T-cell (primary cell): Measurements from ENCODE around the gene LINGO1. TPM values are rescaled to one million over a fixed set of nuclear protein-coding genes. Genes with fewer than 3 reads are reported as not detected.

ENCODE experiments used
- total RNA-seq, 35 experiments: library from RNA in 6 of 35; stranded (reverse) in 6 of 35; fragments of 120-200 nt in 1 of 35; gene quantifications; one replicate each; pipeline versions ENCODE4 v1.2.1 to v1.2.4 and lab custom pipeline; 2013 to 2026

Gene LINGO1
- total RNA-seq, 5 donors from 2014 or later (not counting 1 experiment from before 2014, with no cell fraction given) = 0.09 to 0.19 TPM; not detected in 3

Other genes starting within 250 kb of the LINGO1 start
- 10 to 100 TPM in 3 of 5 donors, 1 to 10 TPM in 2; 9.4 to 17.7 (median 10.9) TPM for gene PEAK1, start 212.8 kb downstream of the LINGO1 start, total RNA-seq
- 10 to 100 TPM; 34.2 to 48.3 (median 42.0) TPM for gene HMG20A, start 212.0 kb downstream of the LINGO1 start, total RNA-seq